H54 (cell line): ENCODE data around the gene SHTN1.

Experiments
- DNase-seq: peaks from one replicate; pipeline ENCODE4 v3.0.0; 2011; ENCODE audit warnings: low spot score, mixed read lengths; ENCODE audit not compliant: insufficient read length
- FAIRE-seq: peaks from 3 replicates; lab custom pipeline; 2011; peaks lifted over from hg19 to GRCh38; lab: Jason Lieb, UNC
- POLR2A ChIP-seq: IDR thresholded peaks from 2 replicates; pipeline ENCODE4 v1.6.1; 2011; ENCODE audit warnings: low read depth, mild to moderate bottlenecking, low read length

SHTN1 gene

GRCh38 chr10:116997015-116997414 is 8.0 kb downstream of the SHTN1 start:
- FAIRE-seq (no peak), DNase-seq (no peak)
- TF ChIP-seq POLR2A: no peak

- FAIRE-seq: no peak
- TF ChIP-seq POLR2A: no peak
- no peak for DNase-seq
Measured at GRCh38 chr10:116995648-116996047, 9.3 kb downstream of the SHTN1 start.

- no peak for TF ChIP-seq POLR2A
- DNase-seq: no peak
- no peak for FAIRE-seq
Measured at GRCh38 chr10:116994113-116994890, 10.7 kb downstream of the SHTN1 start.

- TF ChIP-seq POLR2A: no peak
- no peak for DNase-seq
- FAIRE-seq: no peak
Measured at GRCh38 chr10:116993610-116994009, 11.4 kb downstream of the SHTN1 start.

GRCh38 chr10:116992183-116992582 is 12.8 kb downstream of the SHTN1 start:
- FAIRE-seq (no peak), DNase-seq (no peak)
- TF ChIP-seq POLR2A: no peak

- TF ChIP-seq POLR2A: no peak
- DNase-seq (no peak), FAIRE-seq (no peak)
Measured at GRCh38 chr10:116990276-116990800, 14.6 kb downstream of the SHTN1 start.

GRCh38 chr10:116989439-116989838 is 15.5 kb downstream of the SHTN1 start:
- FAIRE-seq (no peak), DNase-seq (no peak)
- no peak for TF ChIP-seq POLR2A

- DNase-seq (no peak), FAIRE-seq (no peak)
- TF ChIP-seq POLR2A: no peak
Measured at GRCh38 chr10:116988311-116988710, 16.7 kb downstream of the SHTN1 start.

GRCh38 chr10:116985611-116986010 is 19.4 kb downstream of the SHTN1 start:
- DNase-seq: no peak
- TF ChIP-seq POLR2A: no peak
- peak; percentile 62 for FAIRE-seq

- FAIRE-seq: no peak
- TF ChIP-seq POLR2A: no peak
- DNase-seq: no peak
Measured at GRCh38 chr10:116984202-116984990, 20.6 kb downstream of the SHTN1 start.

GRCh38 chr10:116980041-116980440 is 24.9 kb downstream of the SHTN1 start:
- no peak for FAIRE-seq
- no peak for TF ChIP-seq POLR2A

GRCh38 chr10:116978901-116979300 is 26.1 kb downstream of the SHTN1 start:
- TF ChIP-seq POLR2A: no peak
- DNase-seq (no peak), FAIRE-seq (no peak)

More at GRCh38 chr10:116980041-116980440, 24.9 kb downstream of the SHTN1 start:
- DNase-seq: no peak

- DNase-seq (peak; percentile 23), FAIRE-seq (peak; percentile 97)
- TF ChIP-seq POLR2A: no peak
Measured at GRCh38 chr10:116974456-116975005, 30.5 kb downstream of the SHTN1 start.

- no peak for TF ChIP-seq POLR2A
- DNase-seq (no peak), FAIRE-seq (peak; percentile 74)
Measured at GRCh38 chr10:116973946-116974455, 31.0 kb downstream of the SHTN1 start.
